ENCODE data around the gene MAP1S. TPM values are rescaled to one million over a fixed set of nuclear protein-coding genes. Genes with fewer than 3 reads are reported as not detected.

Gene MAP1S
- total RNA-seq, 4 donors from 2014 or later = 16.8 to 42.5 (median 26.4) TPM

- no peaks in the 10 kb centered on the region for H3K27me3 ChIP-seq
- H3K9me3 ChIP-seq = no peaks in the 10 kb centered on the region
- H3K4me3 ChIP-seq = no peak overlapping the region
- H3K27ac ChIP-seq = no peak overlapping the region
- H3K4me1 ChIP-seq = peaks cover 11% of the 10 kb centered on the region
- no peak for DNase-seq (ENCODE audit: low spot score in 2 of 2)
- TF ChIP-seq POLR2A (IDR thresholded peaks at IDR 0.05) = no peak
- no peak for TF ChIP-seq EP300 (IDR thresholded peaks at IDR 0.05)
- TF ChIP-seq POLR2AphosphoS5 (IDR thresholded peaks at IDR 0.05) = no peak
- TF ChIP-seq, protein P1, sequence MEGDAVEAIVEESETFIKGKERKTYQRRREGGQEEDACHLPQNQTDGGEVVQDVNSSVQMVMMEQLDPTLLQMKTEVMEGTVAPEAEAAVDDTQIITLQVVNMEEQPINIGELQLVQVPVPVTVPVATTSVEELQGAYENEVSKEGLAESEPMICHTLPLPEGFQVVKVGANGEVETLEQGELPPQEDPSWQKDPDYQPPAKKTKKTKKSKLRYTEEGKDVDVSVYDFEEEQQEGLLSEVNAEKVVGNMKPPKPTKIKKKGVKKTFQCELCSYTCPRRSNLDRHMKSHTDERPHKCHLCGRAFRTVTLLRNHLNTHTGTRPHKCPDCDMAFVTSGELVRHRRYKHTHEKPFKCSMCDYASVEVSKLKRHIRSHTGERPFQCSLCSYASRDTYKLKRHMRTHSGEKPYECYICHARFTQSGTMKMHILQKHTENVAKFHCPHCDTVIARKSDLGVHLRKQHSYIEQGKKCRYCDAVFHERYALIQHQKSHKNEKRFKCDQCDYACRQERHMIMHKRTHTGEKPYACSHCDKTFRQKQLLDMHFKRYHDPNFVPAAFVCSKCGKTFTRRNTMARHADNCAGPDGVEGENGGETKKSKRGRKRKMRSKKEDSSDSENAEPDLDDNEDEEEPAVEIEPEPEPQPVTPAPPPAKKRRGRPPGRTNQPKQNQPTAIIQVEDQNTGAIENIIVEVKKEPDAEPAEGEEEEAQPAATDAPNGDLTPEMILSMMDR (IDR thresholded peaks at IDR 0.05) = no peak
- WGBS = 52% methylated on average over 12 of the region's 12 CpGs
- no peaks in the 10 kb centered on the region for H3K36me3 ChIP-seq
These were observed 36.8 kb downstream of the MAP1S start for GRCh38 chr19:17755977-17756670.

DNA sequence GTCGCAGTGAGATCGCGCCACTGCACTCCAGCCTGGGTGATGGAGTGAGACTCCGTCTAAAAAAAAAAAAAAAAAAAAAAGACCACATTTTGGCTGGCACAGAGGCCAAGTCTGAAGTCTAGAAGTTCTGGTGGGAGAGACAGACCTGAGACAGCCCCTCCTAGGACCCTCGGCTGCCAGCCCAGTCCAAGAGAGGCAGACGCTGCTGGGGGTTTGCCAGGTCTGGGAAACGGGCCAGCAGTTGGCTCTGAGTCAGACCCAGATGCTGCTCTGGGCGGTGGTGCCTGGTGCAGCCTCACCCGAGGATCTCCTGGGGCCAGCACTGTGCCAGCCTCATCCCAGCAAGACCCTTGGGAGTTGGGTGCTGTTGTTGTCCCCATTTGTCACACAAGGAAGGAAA lies 37.8 kb downstream of the MAP1S start:
- Histone ChIP-seq H3K27me3 (no peaks in the 10 kb centered on the region), H3K4me1 (peaks cover 11% of the 10 kb centered on the region), H3K27ac (no peak overlapping the region), H3K9me3 (no peaks in the 10 kb centered on the region), H3K4me3 (no peak overlapping the region), H3K36me3 (no peaks in the 10 kb centered on the region)
- WGBS = 24% methylated on average over 9 of the region's 9 CpGs
- DNase-seq (ENCODE audit: low spot score in 2 of 2) = no peak
- no peak for TF ChIP-seq POLR2AphosphoS5 (IDR thresholded peaks at IDR 0.05)

- no peak overlapping the region for H3K4me3 ChIP-seq
- H3K27me3 ChIP-seq = no peaks in the 10 kb centered on the region
- H3K4me1 ChIP-seq = peaks cover 11% of the 10 kb centered on the region
- no peak overlapping the region for H3K27ac ChIP-seq
- TF ChIP-seq, protein P1 (IDR thresholded peaks at IDR 0.05) = no peak
- TF ChIP-seq POLR2AphosphoS5 (IDR thresholded peaks at IDR 0.05) (no peak), POLR2A (IDR thresholded peaks at IDR 0.05) (no peak), EP300 (IDR thresholded peaks at IDR 0.05) (no peak)
- no peaks in the 10 kb centered on the region for H3K36me3 ChIP-seq
- no peak for DNase-seq (ENCODE audit: low spot score in 2 of 2)
- no peaks in the 10 kb centered on the region for H3K9me3 ChIP-seq
- WGBS = 67% methylated on average over 1 of the region's 5 CpGs
These were observed 39.2 kb downstream of the MAP1S start for GRCh38 chr19:17758515-17758914.

- TF ChIP-seq EP300 (IDR thresholded peaks at IDR 0.05) (no peak), POLR2AphosphoS5 (IDR thresholded peaks at IDR 0.05) (no peak), POLR2A (IDR thresholded peaks at IDR 0.05) (no peak)
- TF ChIP-seq, protein P1 (IDR thresholded peaks at IDR 0.05) = no peak
- H3K27me3 ChIP-seq = no peaks in the 10 kb centered on the region
- 80% methylated on average over 4 of the region's 4 CpGs for WGBS
- no peak overlapping the region for H3K27ac ChIP-seq
- H3K4me1 ChIP-seq = peaks cover 9% of the 10 kb centered on the region
- H3K4me3 ChIP-seq = no peak overlapping the region
- no peaks in the 10 kb centered on the region for H3K9me3 ChIP-seq
- no peaks in the 10 kb centered on the region for H3K36me3 ChIP-seq
- no peak for DNase-seq (ENCODE audit: low spot score in 2 of 2)
These were observed 41.9 kb downstream of the MAP1S start for GRCh38 chr19:17761148-17761547.

GRCh38 chr19:17762505-17763229 lies 43.4 kb downstream of the MAP1S start:
- no peak for DNase-seq (ENCODE audit: low spot score in 2 of 2)
- no peak overlapping the region for H3K27ac ChIP-seq
- H3K9me3 ChIP-seq = no peaks in the 10 kb centered on the region
- TF ChIP-seq POLR2A (IDR thresholded peaks at IDR 0.05) = no peak
- no peak for TF ChIP-seq EP300 (IDR thresholded peaks at IDR 0.05)
- no peak for TF ChIP-seq POLR2AphosphoS5 (IDR thresholded peaks at IDR 0.05)
- TF ChIP-seq, protein P1 (IDR thresholded peaks at IDR 0.05) = no peak
- no peaks in the 10 kb centered on the region for H3K36me3 ChIP-seq
- peaks cover 12% of the 10 kb centered on the region for H3K4me1 ChIP-seq
- H3K4me3 ChIP-seq = no peak overlapping the region
- 59% methylated on average over 17 of the region's 17 CpGs for WGBS
- no peaks in the 10 kb centered on the region for H3K27me3 ChIP-seq
